ENCODE data around the gene PRKCZ. TPM values are rescaled to one million over a fixed set of nuclear protein-coding genes. Genes with fewer than 3 reads are reported as not detected.
"Not testable (repeated sequence)": the region's sequence is repeated elsewhere in the genome, so short reads cannot be mapped to it uniquely, and the experiment has no call there.

The PRKCZ gene
- total RNA-seq, 1 experiment from 2014 or later, result 45.9 TPM

- Histone ChIP-seq H3K4me1 (no peaks in the 10 kb centered on the region), H3K36me3 (ENCODE audit: control insufficient read depth, insufficient read depth, low read length) (peaks cover under 1% of the 10 kb centered on the region; the same call in 1 of the 2 replicates), H3K9me3 (no peaks in the 10 kb centered on the region), H3K4me3 (ENCODE audit: low read depth, low read length) (no peak overlapping the region), H3K27me3 (replicated peaks; ENCODE audit: control insufficient read depth, insufficient read depth, low read length) (no peaks in the 10 kb centered on the region)
- Mint-ChIP-seq H3K36me3 (ENCODE audit: insufficient read depth, unreplicated experiment) (peaks cover 16% of the 10 kb centered on the region), H3K4me3 (ENCODE audit: unreplicated experiment) (no peak overlapping the region), H3K27ac (ENCODE audit: unreplicated experiment) (no peak overlapping the region), H3K9me3 (ENCODE audit: unreplicated experiment) (no peaks in the 10 kb centered on the region), H3K27me3 (ENCODE audit: insufficient read depth, unreplicated experiment) (no peaks in the 10 kb centered on the region), H3K4me1 (ENCODE audit: low read depth, unreplicated experiment) (no peaks in the 10 kb centered on the region)
- POLR2A ChIA-PET, result no interaction called here
- no peak for TF ChIP-seq CTCF (IDR thresholded peaks at IDR 0.05; ENCODE audit: insufficient read depth in 1 of 2, low read depth in 1 of 2, low read length in 1 of 2, severe bottlenecking in 1 of 2, unreplicated experiment in 1 of 2)
- intact Hi-C loops (cut with micrococcal nuclease; ENCODE audit: unreplicated experiment), result no loop called here
- no TSS peak for BruUV-seq (replicated peaks)
- CTCF ChIA-PET, result no interaction called here
- DNase-seq, result no peak
These were observed 61.4 kb downstream of the PRKCZ start for GRCh38 chr1:2111674-2112035.

- Histone ChIP-seq H3K27me3 (replicated peaks; ENCODE audit: control insufficient read depth, insufficient read depth, low read length) (no peaks in the 10 kb centered on the region), H3K9me3 (no peaks in the 10 kb centered on the region), H3K4me1 (no peaks in the 10 kb centered on the region), H3K4me3 (ENCODE audit: low read depth, low read length) (no peak overlapping the region), H3K36me3 (ENCODE audit: control insufficient read depth, insufficient read depth, low read length) (no peaks in the 10 kb centered on the region)
- DNase-seq, result no peak
- no peak overlapping the region for H3K4me3 Mint-ChIP-seq (ENCODE audit: unreplicated experiment)
- POLR2A ChIA-PET, result no interaction called here
- no peaks in the 10 kb centered on the region for H3K4me1 Mint-ChIP-seq (ENCODE audit: low read depth, unreplicated experiment)
- no peaks in the 10 kb centered on the region for H3K9me3 Mint-ChIP-seq (ENCODE audit: unreplicated experiment)
- no TSS peak for BruUV-seq (replicated peaks)
- no peak for TF ChIP-seq CTCF (IDR thresholded peaks at IDR 0.05; ENCODE audit: insufficient read depth in 1 of 2, low read depth in 1 of 2, low read length in 1 of 2, severe bottlenecking in 1 of 2, unreplicated experiment in 1 of 2)
- CTCF ChIA-PET, result no interaction called here
- peaks cover 18% of the 10 kb centered on the region for H3K36me3 Mint-ChIP-seq (ENCODE audit: insufficient read depth, unreplicated experiment)
- H3K27ac Mint-ChIP-seq (ENCODE audit: unreplicated experiment), result no peak overlapping the region
- no peaks in the 10 kb centered on the region for H3K27me3 Mint-ChIP-seq (ENCODE audit: insufficient read depth, unreplicated experiment)
- intact Hi-C loops (cut with micrococcal nuclease; ENCODE audit: unreplicated experiment), result no loop called here
These were observed 62.1 kb downstream of the PRKCZ start for GRCh38 chr1:2112280-2112701.

- no peaks in the 10 kb centered on the region for H3K36me3 ChIP-seq (ENCODE audit: control insufficient read depth, insufficient read depth, low read length)
- no peaks in the 10 kb centered on the region for H3K27me3 ChIP-seq (replicated peaks; ENCODE audit: control insufficient read depth, insufficient read depth, low read length)
- no peak overlapping the region for H3K4me3 ChIP-seq (ENCODE audit: low read depth, low read length)
- DNase-seq, result no peak
- H3K9me3 Mint-ChIP-seq (ENCODE audit: unreplicated experiment), result no peaks in the 10 kb centered on the region
- H3K36me3 Mint-ChIP-seq (ENCODE audit: insufficient read depth, unreplicated experiment), result peaks cover 25% of the 10 kb centered on the region
- H3K4me1 Mint-ChIP-seq (ENCODE audit: low read depth, unreplicated experiment), result no peaks in the 10 kb centered on the region
- CTCF ChIA-PET, result no interaction called here
- intact Hi-C loops (cut with micrococcal nuclease; ENCODE audit: unreplicated experiment), result no loop called here
- BruUV-seq (replicated peaks), result no TSS peak
- no peaks in the 10 kb centered on the region for H3K9me3 ChIP-seq
- no peaks in the 10 kb centered on the region for H3K27me3 Mint-ChIP-seq (ENCODE audit: insufficient read depth, unreplicated experiment)
- no peak for TF ChIP-seq CTCF (IDR thresholded peaks at IDR 0.05; ENCODE audit: insufficient read depth in 1 of 2, low read depth in 1 of 2, low read length in 1 of 2, severe bottlenecking in 1 of 2, unreplicated experiment in 1 of 2)
- H3K4me3 Mint-ChIP-seq (ENCODE audit: unreplicated experiment), result no peak overlapping the region
- H3K27ac Mint-ChIP-seq (ENCODE audit: unreplicated experiment), result no peak overlapping the region
- no peaks in the 10 kb centered on the region for H3K4me1 ChIP-seq
- POLR2A ChIA-PET, result no interaction called here
These were observed 63.5 kb downstream of the PRKCZ start for GRCh38 chr1:2113620-2114135.

GRCh38 chr1:2114635-2115007 lies 64.4 kb downstream of the PRKCZ start:
- BruUV-seq (replicated peaks); intact Hi-C loops (cut with micrococcal nuclease; ENCODE audit: unreplicated experiment); H3K27me3 Mint-ChIP-seq (ENCODE audit: insufficient read depth, unreplicated experiment); H3K4me3 ChIP-seq (ENCODE audit: low read depth, low read length); H3K27me3 ChIP-seq (replicated peaks; ENCODE audit: control insufficient read depth, insufficient read depth, low read length); DNase-seq; H3K9me3 Mint-ChIP-seq (ENCODE audit: unreplicated experiment); H3K4me1 Mint-ChIP-seq (ENCODE audit: low read depth, unreplicated experiment); H3K36me3 ChIP-seq (ENCODE audit: control insufficient read depth, insufficient read depth, low read length); H3K4me1 ChIP-seq; H3K27ac Mint-ChIP-seq (ENCODE audit: unreplicated experiment); H3K4me3 Mint-ChIP-seq (ENCODE audit: unreplicated experiment); POLR2A ChIA-PET; H3K9me3 ChIP-seq: not testable (repeated sequence)
- CTCF ChIA-PET, result interaction anchor here (0.7 kb wide), 1 partner anchor 17 kb away, joined by 4 read pairs; no protein-coding TSS in a partner anchor
- peaks cover 19% of the 10 kb centered on the region for H3K36me3 Mint-ChIP-seq (ENCODE audit: insufficient read depth, unreplicated experiment)
